NCI-H2171 (cell line): ENCODE results near the gene DMTF1.
"Not testable (repeated sequence)": the region's sequence is repeated elsewhere in the genome, so short reads cannot be mapped to it uniquely, and the experiment has no call there.

Experiments
- DNase-seq: peaks from one replicate; lab custom pipeline; 2025; lab: John Stamatoyannopoulos, UW

DMTF1 gene

DNA sequence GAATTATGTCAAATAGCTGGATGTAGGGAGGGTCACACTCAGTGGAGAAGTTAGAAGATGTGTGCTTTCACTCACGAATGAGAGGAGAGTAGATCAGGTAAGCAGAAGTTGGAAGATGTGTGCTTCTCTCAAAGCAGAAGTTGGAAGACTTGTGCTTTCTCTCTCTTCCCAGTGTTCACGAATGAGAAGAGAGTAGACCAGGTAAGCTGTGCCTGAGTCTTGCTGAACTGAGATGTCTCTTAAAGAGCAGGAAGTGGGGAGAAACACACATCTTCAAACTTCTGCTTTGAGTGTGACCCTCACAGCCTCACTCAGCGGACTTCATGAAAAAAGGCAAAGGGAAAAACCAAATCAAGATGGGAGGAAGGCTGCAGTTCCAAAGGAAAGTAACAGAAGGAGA is 74.2 kb downstream of the DMTF1 start:
- DNase-seq: no peak

DNA sequence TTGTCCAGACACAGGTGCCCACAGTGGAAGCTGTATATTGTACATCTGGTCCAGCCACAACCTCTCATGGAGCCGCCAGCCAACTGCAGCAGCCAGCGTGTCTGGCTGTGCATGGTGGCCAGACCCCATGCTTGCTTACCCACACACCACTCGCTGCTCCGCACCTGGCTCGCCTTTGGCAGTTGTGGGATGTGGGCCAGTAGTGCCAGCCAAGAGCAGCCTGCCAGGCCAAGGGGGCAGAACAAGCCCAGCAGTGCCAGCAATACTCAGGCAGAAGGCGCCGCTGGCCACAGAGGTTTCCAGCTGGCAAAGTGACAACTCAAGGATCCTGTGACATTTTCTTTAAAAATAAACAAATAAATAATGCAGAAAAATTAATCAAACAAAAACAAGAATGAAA is 79.0 kb downstream of the DMTF1 start:
- DNase-seq: no peak

DNA sequence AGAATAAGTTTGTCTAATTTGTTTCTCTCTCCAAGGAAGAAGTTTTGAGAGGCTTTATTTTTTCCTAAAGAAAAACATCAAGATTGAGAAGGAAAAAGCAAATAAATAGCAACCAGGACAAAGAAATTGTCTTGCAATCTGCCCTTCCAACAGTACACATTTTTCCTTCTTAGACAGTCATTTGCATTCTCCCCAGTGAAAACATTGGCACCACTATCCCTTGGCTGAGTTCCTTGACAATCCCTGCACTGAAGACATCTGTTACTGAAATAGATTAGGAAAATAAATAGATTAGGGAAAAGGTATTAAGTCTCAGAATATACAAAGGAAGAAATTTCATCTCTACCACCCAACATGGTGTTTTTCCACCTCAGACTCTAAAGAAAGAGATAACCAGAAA is 79.5 kb downstream of the DMTF1 start:
- DNase-seq: no peak

DNA sequence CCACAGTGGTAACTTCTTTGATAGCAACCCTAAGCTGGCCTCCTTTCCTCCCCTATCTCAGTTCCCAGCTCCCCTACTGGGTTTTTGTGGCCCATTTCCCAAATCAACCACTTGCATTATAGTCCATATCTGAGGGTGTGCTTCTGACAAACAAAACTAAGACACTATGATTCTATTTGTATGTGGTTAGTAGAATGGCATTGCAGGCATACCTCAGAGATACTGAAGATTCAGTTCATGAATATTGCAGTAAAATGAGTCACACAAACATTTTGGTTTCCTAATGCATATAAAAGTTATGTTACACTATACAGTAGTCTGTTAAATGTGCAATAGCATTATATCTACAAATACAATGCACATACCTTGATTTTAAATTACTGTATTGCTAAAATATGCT is 82.7 kb downstream of the DMTF1 start:
- no peak for DNase-seq

DNA sequence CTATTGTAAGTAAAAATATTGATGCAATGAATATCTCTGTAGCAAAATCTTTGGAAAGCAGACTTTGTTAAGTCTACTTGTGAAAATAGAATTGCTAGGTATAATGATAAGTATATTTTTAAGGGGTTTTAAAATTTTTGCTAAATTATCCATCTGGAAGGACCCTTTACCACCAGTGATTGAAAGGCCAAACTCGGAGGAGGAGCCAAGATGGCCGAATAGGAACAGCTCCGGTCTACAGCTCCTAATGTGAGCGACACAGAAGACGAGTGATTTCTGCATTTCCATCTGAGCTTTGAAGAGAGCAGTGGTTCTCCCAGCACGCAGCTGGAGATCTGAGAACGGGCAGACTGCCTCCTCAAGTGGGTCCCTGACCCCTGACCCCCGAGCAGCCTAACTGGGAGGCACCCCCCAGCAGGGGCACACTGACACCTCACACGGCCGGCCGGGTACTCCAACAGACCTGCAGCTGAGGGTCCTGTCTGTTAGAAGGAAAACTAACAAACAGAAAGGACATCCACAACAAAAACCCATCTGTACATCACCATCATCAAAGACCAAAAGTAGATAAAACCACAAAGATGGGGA is 86.3 kb downstream of the DMTF1 start:
- DNase-seq: not testable (repeated sequence)

DNA sequence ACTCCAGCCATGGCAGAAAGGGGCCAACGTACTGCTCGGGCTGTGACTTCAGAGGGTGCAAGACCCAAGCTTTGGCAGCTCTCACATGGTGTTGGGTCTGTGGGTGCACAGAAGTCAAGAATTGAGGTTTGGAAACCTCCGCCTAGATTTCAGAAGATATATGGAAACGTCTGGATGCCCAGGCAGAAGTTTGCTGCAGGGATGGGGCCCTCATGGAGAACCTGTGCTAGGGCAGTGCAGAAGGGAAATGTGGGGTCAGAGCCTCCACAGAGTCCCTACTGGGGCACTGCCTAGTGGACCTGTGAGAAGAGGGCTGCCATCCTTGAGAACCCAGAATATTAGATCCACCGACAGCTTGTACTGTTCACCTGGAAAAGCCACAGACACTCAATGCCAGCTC is 93.4 kb downstream of the DMTF1 start:
- not testable (repeated sequence) for DNase-seq
